Prostate gland (tissue), 1 donor: ENCODE data around the gene FRK.

Experiments
- POLR2A ChIP-seq: fragments of 450-650 bp; IDR thresholded peaks from one replicate; pipeline ENCODE4 v1.6.1; 2016; ENCODE audit warnings: antibody characterized with exemption, mild to moderate bottlenecking
- POLR2AphosphoS5 ChIP-seq: sonication (generic); formaldehyde crosslinking; IDR thresholded peaks from one replicate; pipeline ENCODE4 v1.6.1; 2017; ENCODE audit warnings: antibody characterized with exemption

DNA sequence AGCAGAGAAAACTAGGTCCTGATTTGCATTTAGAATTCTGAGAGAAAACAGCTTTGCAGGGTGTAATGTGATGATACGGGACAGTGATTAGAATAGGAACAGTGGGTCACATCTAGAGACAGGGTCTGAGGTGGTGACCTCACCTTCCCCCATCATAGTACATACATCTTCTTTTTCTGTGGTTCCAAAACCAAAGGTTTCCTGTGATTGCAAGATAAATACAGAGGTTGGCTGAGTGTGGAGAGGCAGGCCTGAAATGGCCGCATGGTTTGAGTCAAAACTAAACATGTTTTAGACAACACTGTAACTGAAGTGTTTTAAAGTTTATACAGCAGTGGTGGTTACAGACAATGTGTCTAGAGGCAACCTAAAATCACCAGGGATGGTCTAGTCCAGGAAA is 29.6 kb upstream of the FRK start:
- TF ChIP-seq POLR2AphosphoS5: no peak
- TF ChIP-seq POLR2A: no peak
